Right lobe of liver (tissue), 4 donors: ENCODE measurements around the gene LRMDA.

Source experiments
- CTCF ChIP-seq, 4 donors: fragments of 200-600 bp in 3 of 4; fragments of 450-650 bp in 1 of 4; IDR thresholded peaks; one replicate each; pipeline versions ENCODE4 v1.5.1 to v1.8.0; 2016 to 2022; ENCODE audit warnings: antibody characterized with exemption in 4 of 4, mild to moderate bottlenecking in 2 of 4
- POLR2A ChIP-seq: fragments of 450-650 bp; IDR thresholded peaks from one replicate; pipeline ENCODE4 v1.6.1; 2017; ENCODE audit warnings: antibody characterized with exemption, mild to moderate bottlenecking
- donor health status: DM: no; HTN: no; CAD: no.
- donor health status: DM: no; HTN: no; CAD: no.
- donor health status: DM: no; HTN: yes; CAD: no.

- TF ChIP-seq CTCF (IDR thresholded peaks at IDR 0.05) (no peak), POLR2A (no peak)
These were observed 176.2 kb downstream of the LRMDA start for GRCh38 chr10:75607576-75607975.
